WTC11 (cell line): ENCODE measurements around the gene NHSL2. TPM values are rescaled to one million over a fixed set of nuclear protein-coding genes. Genes with fewer than 3 reads are reported as not detected.

Experiments used
- ATAC-seq: fragments of 200-7000 bp; cut with Tn5 transposase; 2 replicates; pipeline ENCODE4 v1.10.0; 2021; ENCODE audit warnings: mild to moderate bottlenecking, moderate library complexity
- CTCF ChIA-PET: fragments of 300-600 bp; sonication (Branson Sonifier 250); formaldehyde crosslinking; loops from one replicate; lab custom pipeline; 2021; ENCODE audit warnings: antibody characterized with exemption; lab: Charles Lee
- POLR2A ChIA-PET: fragments of 350-600 bp; sonication (Branson Sonifier 250); formaldehyde crosslinking; loops from one replicate; lab custom pipeline; 2021; ENCODE audit warnings: antibody characterized with exemption; lab: Charles Lee
- DNase-seq: peaks from one replicate; pipeline ENCODE4 v3.0.0; 2021; ENCODE audit warnings: low spot score
- H3K27ac Mint-ChIP-seq: 2 replicates; pipeline ENCODE4 v1.8.0; 2021; ENCODE audit warnings: mixed read lengths
- H3K27me3 Mint-ChIP-seq: 2 replicates; pipeline ENCODE4 v1.8.0; 2021; ENCODE audit warnings: low read depth, mild to moderate bottlenecking, moderate library complexity, mixed read lengths
- H3K36me3 Mint-ChIP-seq: 2 replicates; pipeline ENCODE4 v1.8.0; 2021; ENCODE audit warnings: mixed read lengths
- H3K4me1 Mint-ChIP-seq: 2 replicates; pipeline ENCODE4 v1.8.0; 2022; ENCODE audit warnings: mixed read lengths
- H3K4me3 Mint-ChIP-seq: 2 replicates; pipeline ENCODE4 v1.8.0; 2021; ENCODE audit warnings: mild to moderate bottlenecking, moderate library complexity, mixed read lengths
- H3K9me3 Mint-ChIP-seq: 2 replicates; pipeline ENCODE4 v1.8.0; 2021; ENCODE audit warnings: mixed read lengths
- ELF4 ChIP-seq: sonication (generic); formaldehyde crosslinking; IDR thresholded peaks from 2 replicates; pipeline ENCODE4 v1.8.1; 2022; ENCODE audit warnings: low read depth, mild to moderate bottlenecking, moderate library complexity, missing genetic modification reagents
- EMX1 ChIP-seq: fragments of 250-450 bp; sonication (Bioruptor Pico); IDR thresholded peaks from 2 replicates; pipeline ENCODE4 v1.8.0; 2021; ENCODE audit warnings: mild to moderate bottlenecking
- ESRRA ChIP-seq: sonication (generic); formaldehyde crosslinking; IDR thresholded peaks from 2 replicates; pipeline ENCODE4 v1.8.1; 2022; ENCODE audit warnings: mild to moderate bottlenecking, missing genetic modification reagents, borderline replicate concordance
- GABPB1 ChIP-seq: sonication (generic); formaldehyde crosslinking; IDR thresholded peaks from 2 replicates; pipeline ENCODE4 v1.8.1; 2023; ENCODE audit warnings: mild to moderate bottlenecking, missing genetic modification reagents
- IRF2 ChIP-seq: sonication (generic); formaldehyde crosslinking; IDR thresholded peaks from 2 replicates; pipeline ENCODE4 v1.8.0; 2022; ENCODE audit warnings: low read depth, missing genetic modification reagents, borderline replicate concordance
- KAT7 ChIP-seq: sonication (generic); formaldehyde crosslinking; IDR thresholded peaks from 2 replicates; pipeline ENCODE4 v1.8.1; 2023; ENCODE audit warnings: missing genetic modification reagents, mild to moderate bottlenecking, borderline replicate concordance
- MXD4 ChIP-seq: fragments of 250-450 bp; sonication (Bioruptor Pico); IDR thresholded peaks from 2 replicates; pipeline ENCODE4 v1.8.0; 2021; ENCODE audit warnings: mild to moderate bottlenecking, moderate library complexity, borderline replicate concordance
- NR1H2 ChIP-seq: sonication (generic); formaldehyde crosslinking; IDR thresholded peaks from 2 replicates; pipeline ENCODE4 v1.9.0; 2021; ENCODE audit warnings: mild to moderate bottlenecking, moderate library complexity, missing genetic modification reagents
- NR3C1 ChIP-seq: sonication (generic); formaldehyde crosslinking; conservative IDR thresholded peaks from 2 replicates; pipeline ENCODE4 v1.8.1; 2023; ENCODE audit warnings: low read depth, mild to moderate bottlenecking, missing genetic modification reagents
- PRRX2 ChIP-seq: fragments of 250-450 bp; sonication (Bioruptor Pico); IDR thresholded peaks from 2 replicates; pipeline ENCODE4 v1.8.0; 2021; ENCODE audit warnings: mild to moderate bottlenecking
- SP1 ChIP-seq: sonication (generic); formaldehyde crosslinking; conservative IDR thresholded peaks from 2 replicates; pipeline ENCODE4 v1.8.1; 2022; ENCODE audit warnings: missing genetic modification reagents
- ZNF138 ChIP-seq: sonication (generic); formaldehyde crosslinking; conservative IDR thresholded peaks from 2 replicates; pipeline ENCODE4 v1.8.1; 2022; ENCODE audit warnings: mild to moderate bottlenecking, moderate library complexity, missing genetic modification reagents
- ZNF232 ChIP-seq: sonication (generic); formaldehyde crosslinking; IDR thresholded peaks from 2 replicates; pipeline ENCODE4 v1.8.0; 2022; ENCODE audit warnings: mild to moderate bottlenecking, missing genetic modification reagents
- ZNF416 ChIP-seq: fragments of 250-450 bp; sonication (Bioruptor Pico); IDR thresholded peaks from 2 replicates; pipeline ENCODE4 v1.9.0; 2021; ENCODE audit warnings: mild to moderate bottlenecking, inconsistent platforms
- total RNA-seq: library from RNA; stranded (reverse); gene quantifications from 3 replicates; pipeline ENCODE4 v1.2.3, GENCODE V29; 2021
- TF ChIP-seq, protein P1 (sequence below): sonication (generic); formaldehyde crosslinking; IDR thresholded peaks from 2 replicates; pipeline ENCODE4 v1.8.0; 2022; ENCODE audit warnings: missing genetic modification reagents
- TF ChIP-seq, protein P2 (sequence below): sonication (generic); formaldehyde crosslinking; IDR thresholded peaks from 2 replicates; pipeline ENCODE4 v1.8.1; 2023; ENCODE audit warnings: mild to moderate bottlenecking, missing genetic modification reagents
- TF ChIP-seq, protein P3 (sequence below): sonication (generic); formaldehyde crosslinking; IDR thresholded peaks from 2 replicates; pipeline ENCODE4 v1.8.1; 2023; ENCODE audit warnings: mild to moderate bottlenecking, missing genetic modification reagents, moderate library complexity
- TF ChIP-seq, protein P4 (sequence below): sonication (generic); formaldehyde crosslinking; IDR thresholded peaks from 2 replicates; pipeline ENCODE4 v1.8.1; 2022; ENCODE audit warnings: mild to moderate bottlenecking, moderate library complexity, missing genetic modification reagents
- TF ChIP-seq, protein P5 (sequence below): sonication (generic); formaldehyde crosslinking; IDR thresholded peaks from 2 replicates; pipeline ENCODE4 v1.8.0; 2023; ENCODE audit warnings: missing genetic modification reagents
- TF ChIP-seq, protein P6 (sequence below): sonication (generic); formaldehyde crosslinking; IDR thresholded peaks from 2 replicates; pipeline ENCODE4 v1.8.1; 2022; ENCODE audit warnings: low read depth, mild to moderate bottlenecking, moderate library complexity, missing genetic modification reagents, borderline replicate concordance
- TF ChIP-seq, protein P7 (sequence below): sonication (generic); formaldehyde crosslinking; IDR thresholded peaks from 2 replicates; pipeline ENCODE4 v1.8.0; 2023; ENCODE audit warnings: missing genetic modification reagents, mild to moderate bottlenecking, borderline replicate concordance

Gene NHSL2
- total RNA-seq, 1 experiment from 2014 or later = 7.9 TPM

DNA sequence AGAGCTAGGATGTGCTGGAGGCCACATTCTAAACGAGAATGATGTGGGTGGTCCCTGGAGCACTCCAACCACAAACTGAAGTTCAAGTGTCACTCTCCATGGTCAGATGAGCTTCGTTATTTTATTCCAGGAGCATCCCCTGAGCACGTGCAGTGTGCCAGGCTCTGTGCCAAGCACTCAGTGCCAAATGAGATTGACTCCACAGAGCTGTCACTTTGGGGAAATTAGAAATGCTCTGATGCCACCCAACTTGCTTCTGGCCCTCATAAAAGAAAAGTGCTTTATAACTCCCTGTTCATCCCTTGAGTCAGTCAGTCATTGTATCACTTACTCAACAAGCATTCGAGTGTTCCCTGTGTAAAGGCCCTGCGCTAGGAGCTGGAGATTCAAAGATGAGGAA is 129.9 kb downstream of the NHSL2 start:
- DNase-seq (no peak), ATAC-seq (no peak)
- Mint-ChIP-seq H3K36me3 (peaks cover 6% of the 10 kb centered on the region), H3K27me3 (no peaks in the 10 kb centered on the region), H3K27ac (no peak overlapping the region), H3K4me1 (peaks cover 19% of the 10 kb centered on the region), H3K9me3 (peaks cover 7% of the 10 kb centered on the region), H3K4me3 (no peak overlapping the region)
- CTCF ChIA-PET = no interaction called here
- POLR2A ChIA-PET = no interaction called here
- no peak for TF ChIP-seq PRRX2 (CRISPR knock-in tag)
- TF ChIP-seq, protein P1, sequence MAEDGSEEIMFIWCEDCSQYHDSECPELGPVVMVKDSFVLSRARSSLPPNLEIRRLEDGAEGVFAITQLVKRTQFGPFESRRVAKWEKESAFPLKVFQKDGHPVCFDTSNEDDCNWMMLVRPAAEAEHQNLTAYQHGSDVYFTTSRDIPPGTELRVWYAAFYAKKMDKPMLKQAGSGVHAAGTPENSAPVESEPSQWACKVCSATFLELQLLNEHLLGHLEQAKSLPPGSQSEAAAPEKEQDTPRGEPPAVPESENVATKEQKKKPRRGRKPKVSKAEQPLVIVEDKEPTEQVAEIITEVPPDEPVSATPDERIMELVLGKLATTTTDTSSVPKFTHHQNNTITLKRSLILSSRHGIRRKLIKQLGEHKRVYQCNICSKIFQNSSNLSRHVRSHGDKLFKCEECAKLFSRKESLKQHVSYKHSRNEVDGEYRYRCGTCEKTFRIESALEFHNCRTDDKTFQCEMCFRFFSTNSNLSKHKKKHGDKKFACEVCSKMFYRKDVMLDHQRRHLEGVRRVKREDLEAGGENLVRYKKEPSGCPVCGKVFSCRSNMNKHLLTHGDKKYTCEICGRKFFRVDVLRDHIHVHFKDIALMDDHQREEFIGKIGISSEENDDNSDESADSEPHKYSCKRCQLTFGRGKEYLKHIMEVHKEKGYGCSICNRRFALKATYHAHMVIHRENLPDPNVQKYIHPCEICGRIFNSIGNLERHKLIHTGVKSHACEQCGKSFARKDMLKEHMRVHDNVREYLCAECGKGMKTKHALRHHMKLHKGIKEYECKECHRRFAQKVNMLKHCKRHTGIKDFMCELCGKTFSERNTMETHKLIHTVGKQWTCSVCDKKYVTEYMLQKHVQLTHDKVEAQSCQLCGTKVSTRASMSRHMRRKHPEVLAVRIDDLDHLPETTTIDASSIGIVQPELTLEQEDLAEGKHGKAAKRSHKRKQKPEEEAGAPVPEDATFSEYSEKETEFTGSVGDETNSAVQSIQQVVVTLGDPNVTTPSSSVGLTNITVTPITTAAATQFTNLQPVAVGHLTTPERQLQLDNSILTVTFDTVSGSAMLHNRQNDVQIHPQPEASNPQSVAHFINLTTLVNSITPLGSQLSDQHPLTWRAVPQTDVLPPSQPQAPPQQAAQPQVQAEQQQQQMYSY (CRISPR knock-in tag) = no peak
- no peak for TF ChIP-seq MXD4 (CRISPR knock-in tag)
- no peak for TF ChIP-seq IRF2 (CRISPR knock-in tag)
- no peak for TF ChIP-seq ZNF416 (CRISPR knock-in tag)
- no peak for TF ChIP-seq NR3C1 (CRISPR knock-in tag)
- TF ChIP-seq ZNF138 (CRISPR knock-in tag) = no peak
- no peak for TF ChIP-seq ZNF232 (CRISPR knock-in tag)
- TF ChIP-seq KAT7 (CRISPR knock-in tag) = no peak
- no peak for TF ChIP-seq GABPB1 (CRISPR knock-in tag)
- TF ChIP-seq ELF4 (CRISPR knock-in tag) = no peak
- TF ChIP-seq, protein P2, sequence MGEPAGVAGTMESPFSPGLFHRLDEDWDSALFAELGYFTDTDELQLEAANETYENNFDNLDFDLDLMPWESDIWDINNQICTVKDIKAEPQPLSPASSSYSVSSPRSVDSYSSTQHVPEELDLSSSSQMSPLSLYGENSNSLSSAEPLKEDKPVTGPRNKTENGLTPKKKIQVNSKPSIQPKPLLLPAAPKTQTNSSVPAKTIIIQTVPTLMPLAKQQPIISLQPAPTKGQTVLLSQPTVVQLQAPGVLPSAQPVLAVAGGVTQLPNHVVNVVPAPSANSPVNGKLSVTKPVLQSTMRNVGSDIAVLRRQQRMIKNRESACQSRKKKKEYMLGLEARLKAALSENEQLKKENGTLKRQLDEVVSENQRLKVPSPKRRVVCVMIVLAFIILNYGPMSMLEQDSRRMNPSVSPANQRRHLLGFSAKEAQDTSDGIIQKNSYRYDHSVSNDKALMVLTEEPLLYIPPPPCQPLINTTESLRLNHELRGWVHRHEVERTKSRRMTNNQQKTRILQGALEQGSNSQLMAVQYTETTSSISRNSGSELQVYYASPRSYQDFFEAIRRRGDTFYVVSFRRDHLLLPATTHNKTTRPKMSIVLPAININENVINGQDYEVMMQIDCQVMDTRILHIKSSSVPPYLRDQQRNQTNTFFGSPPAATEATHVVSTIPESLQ = no peak
- no peak for TF ChIP-seq SP1 (CRISPR knock-in tag)
- no peak for TF ChIP-seq NR1H2 (CRISPR knock-in tag)
- TF ChIP-seq, protein P3, sequence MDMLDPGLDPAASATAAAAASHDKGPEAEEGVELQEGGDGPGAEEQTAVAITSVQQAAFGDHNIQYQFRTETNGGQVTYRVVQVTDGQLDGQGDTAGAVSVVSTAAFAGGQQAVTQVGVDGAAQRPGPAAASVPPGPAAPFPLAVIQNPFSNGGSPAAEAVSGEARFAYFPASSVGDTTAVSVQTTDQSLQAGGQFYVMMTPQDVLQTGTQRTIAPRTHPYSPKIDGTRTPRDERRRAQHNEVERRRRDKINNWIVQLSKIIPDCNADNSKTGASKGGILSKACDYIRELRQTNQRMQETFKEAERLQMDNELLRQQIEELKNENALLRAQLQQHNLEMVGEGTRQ (CRISPR knock-in tag) = no peak
- TF ChIP-seq, protein P4, sequence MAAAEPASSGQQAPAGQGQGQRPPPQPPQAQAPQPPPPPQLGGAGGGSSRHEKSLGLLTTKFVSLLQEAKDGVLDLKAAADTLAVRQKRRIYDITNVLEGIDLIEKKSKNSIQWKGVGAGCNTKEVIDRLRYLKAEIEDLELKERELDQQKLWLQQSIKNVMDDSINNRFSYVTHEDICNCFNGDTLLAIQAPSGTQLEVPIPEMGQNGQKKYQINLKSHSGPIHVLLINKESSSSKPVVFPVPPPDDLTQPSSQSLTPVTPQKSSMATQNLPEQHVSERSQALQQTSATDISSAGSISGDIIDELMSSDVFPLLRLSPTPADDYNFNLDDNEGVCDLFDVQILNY (CRISPR knock-in tag) = no peak
- TF ChIP-seq, protein P5, sequence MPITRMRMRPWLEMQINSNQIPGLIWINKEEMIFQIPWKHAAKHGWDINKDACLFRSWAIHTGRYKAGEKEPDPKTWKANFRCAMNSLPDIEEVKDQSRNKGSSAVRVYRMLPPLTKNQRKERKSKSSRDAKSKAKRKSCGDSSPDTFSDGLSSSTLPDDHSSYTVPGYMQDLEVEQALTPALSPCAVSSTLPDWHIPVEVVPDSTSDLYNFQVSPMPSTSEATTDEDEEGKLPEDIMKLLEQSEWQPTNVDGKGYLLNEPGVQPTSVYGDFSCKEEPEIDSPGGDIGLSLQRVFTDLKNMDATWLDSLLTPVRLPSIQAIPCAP (CRISPR knock-in tag) = no peak

DNA sequence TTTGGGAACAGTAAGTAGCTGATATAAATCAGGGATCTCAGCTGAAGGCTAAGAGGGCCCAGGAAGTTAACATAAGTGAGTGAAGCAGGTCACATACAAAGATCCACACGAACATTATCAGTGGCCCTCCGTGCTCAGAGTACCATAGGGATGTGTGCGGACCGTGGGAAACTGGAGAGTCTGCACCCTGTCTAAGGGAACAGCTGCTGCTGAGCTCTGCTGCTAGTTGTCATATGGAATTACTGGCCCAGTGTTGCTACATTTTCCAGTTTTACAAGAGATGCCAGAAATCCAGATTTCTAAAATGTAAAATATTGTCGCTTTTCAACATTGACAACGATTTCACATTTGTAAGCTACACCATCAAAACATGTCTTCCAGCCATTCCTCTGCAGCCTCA is 130.5 kb downstream of the NHSL2 start:
- Mint-ChIP-seq H3K9me3 (peaks cover 7% of the 10 kb centered on the region), H3K27me3 (no peaks in the 10 kb centered on the region), H3K27ac (no peak overlapping the region), H3K36me3 (peaks cover 6% of the 10 kb centered on the region), H3K4me1 (peaks cover 22% of the 10 kb centered on the region), H3K4me3 (no peak overlapping the region)
- POLR2A ChIA-PET = interaction anchor here (1.1 kb wide), 1 partner anchor 38 kb away, joined by 3 read pairs; no protein-coding TSS in a partner anchor
- CTCF ChIA-PET = interaction anchor here (1.5 kb wide), 1 partner anchor 19 kb away, joined by 5 read pairs; no protein-coding TSS in a partner anchor
- ATAC-seq = no peak
- DNase-seq = no peak
- TF ChIP-seq, protein P3 (CRISPR knock-in tag) = no peak
- TF ChIP-seq, protein P6, sequence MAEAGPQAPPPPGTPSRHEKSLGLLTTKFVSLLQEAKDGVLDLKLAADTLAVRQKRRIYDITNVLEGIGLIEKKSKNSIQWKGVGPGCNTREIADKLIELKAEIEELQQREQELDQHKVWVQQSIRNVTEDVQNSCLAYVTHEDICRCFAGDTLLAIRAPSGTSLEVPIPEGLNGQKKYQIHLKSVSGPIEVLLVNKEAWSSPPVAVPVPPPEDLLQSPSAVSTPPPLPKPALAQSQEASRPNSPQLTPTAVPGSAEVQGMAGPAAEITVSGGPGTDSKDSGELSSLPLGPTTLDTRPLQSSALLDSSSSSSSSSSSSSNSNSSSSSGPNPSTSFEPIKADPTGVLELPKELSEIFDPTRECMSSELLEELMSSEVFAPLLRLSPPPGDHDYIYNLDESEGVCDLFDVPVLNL = no peak
- no peak for TF ChIP-seq EMX1 (CRISPR knock-in tag)
- TF ChIP-seq, protein P7, sequence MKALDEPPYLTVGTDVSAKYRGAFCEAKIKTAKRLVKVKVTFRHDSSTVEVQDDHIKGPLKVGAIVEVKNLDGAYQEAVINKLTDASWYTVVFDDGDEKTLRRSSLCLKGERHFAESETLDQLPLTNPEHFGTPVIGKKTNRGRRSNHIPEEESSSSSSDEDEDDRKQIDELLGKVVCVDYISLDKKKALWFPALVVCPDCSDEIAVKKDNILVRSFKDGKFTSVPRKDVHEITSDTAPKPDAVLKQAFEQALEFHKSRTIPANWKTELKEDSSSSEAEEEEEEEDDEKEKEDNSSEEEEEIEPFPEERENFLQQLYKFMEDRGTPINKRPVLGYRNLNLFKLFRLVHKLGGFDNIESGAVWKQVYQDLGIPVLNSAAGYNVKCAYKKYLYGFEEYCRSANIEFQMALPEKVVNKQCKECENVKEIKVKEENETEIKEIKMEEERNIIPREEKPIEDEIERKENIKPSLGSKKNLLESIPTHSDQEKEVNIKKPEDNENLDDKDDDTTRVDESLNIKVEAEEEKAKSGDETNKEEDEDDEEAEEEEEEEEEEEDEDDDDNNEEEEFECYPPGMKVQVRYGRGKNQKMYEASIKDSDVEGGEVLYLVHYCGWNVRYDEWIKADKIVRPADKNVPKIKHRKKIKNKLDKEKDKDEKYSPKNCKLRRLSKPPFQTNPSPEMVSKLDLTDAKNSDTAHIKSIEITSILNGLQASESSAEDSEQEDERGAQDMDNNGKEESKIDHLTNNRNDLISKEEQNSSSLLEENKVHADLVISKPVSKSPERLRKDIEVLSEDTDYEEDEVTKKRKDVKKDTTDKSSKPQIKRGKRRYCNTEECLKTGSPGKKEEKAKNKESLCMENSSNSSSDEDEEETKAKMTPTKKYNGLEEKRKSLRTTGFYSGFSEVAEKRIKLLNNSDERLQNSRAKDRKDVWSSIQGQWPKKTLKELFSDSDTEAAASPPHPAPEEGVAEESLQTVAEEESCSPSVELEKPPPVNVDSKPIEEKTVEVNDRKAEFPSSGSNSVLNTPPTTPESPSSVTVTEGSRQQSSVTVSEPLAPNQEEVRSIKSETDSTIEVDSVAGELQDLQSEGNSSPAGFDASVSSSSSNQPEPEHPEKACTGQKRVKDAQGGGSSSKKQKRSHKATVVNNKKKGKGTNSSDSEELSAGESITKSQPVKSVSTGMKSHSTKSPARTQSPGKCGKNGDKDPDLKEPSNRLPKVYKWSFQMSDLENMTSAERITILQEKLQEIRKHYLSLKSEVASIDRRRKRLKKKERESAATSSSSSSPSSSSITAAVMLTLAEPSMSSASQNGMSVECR (CRISPR knock-in tag) = no peak
- no peak for TF ChIP-seq ESRRA
- no peak for TF ChIP-seq MXD4 (CRISPR knock-in tag)
